Heart right ventricle (tissue), 16 donors: ENCODE data around the gene BAX. TPM values are rescaled to one million over a fixed set of nuclear protein-coding genes. Genes with fewer than 3 reads are reported as not detected.
A peak's percentile ranks its signal among the peaks of the same experiment; 100 is the strongest.

Source experiments
- ATAC-seq, 8 donors: fragments of 200-7000 bp; cut with Tn5 transposase; one replicate each; pipeline ENCODE4 v1.9.1; 2020; ENCODE audit warnings: mild to moderate bottlenecking in 8 of 8, moderate library complexity in 8 of 8, moderate number of reproducible peaks in 1 of 8
- DNase-seq, 2 donors: peaks; one replicate each; pipeline ENCODE4 v3.0.0-alpha.2; 2020
- H3K27ac ChIP-seq, 10 donors: fragments of 200-600 bp; sonication (generic) in 2 of 10; one replicate each; pipeline versions ENCODE4 v1.5.0 to v1.8.0; 2020 to 2022; ENCODE audit warnings: mild to moderate bottlenecking in 3 of 10
- H3K27me3 ChIP-seq, 7 donors: fragments of 200-600 bp; one replicate each; pipeline ENCODE4 v1.8.0; 2021 to 2022; ENCODE audit warnings: mild to moderate bottlenecking in 2 of 7
- H3K36me3 ChIP-seq, 9 donors: fragments of 200-600 bp; sonication (generic) in 1 of 9; one replicate each; pipeline versions ENCODE4 v1.5.0 to v1.8.0; 2020 to 2022; ENCODE audit warnings: mild to moderate bottlenecking in 2 of 9
- H3K4me1 ChIP-seq, 9 donors: fragments of 200-600 bp; sonication (generic) in 1 of 9; one replicate each; pipeline versions ENCODE4 v1.5.0 to v1.8.0; 2020 to 2022; ENCODE audit warnings: mild to moderate bottlenecking in 4 of 9
- H3K4me3 ChIP-seq, 10 donors: fragments of 200-600 bp; sonication (generic) in 2 of 10; one replicate each; pipeline versions ENCODE4 v1.5.0 to v1.8.0; 2020 to 2022; ENCODE audit warnings: mild to moderate bottlenecking in 7 of 10, moderate library complexity in 2 of 10
- H3K9me3 ChIP-seq, 11 donors: fragments of 200-600 bp in 10 of 11; sonication (generic) in 2 of 11; one replicate each; pipeline versions ENCODE4 v1.5.0 to v1.8.0; 2013 to 2022; ENCODE audit warnings: mild to moderate bottlenecking in 2 of 11, control low read depth in 1 of 11, moderate library complexity in 1 of 11
- WGBS, 2 donors: extraction: QIAGEN DNeasy Blood & Tissue Kit; methylation state at CpG; one replicate each; pipeline ENCODE4 v1.1.7; 2013; ENCODE audit warnings: inconsistent platforms in 1 of 2; 5-methylcytosine and 5-hydroxymethylcytosine counted together
- intact Hi-C, 10 donors: fragments of 100-400 bp; cut with DNase I; formaldehyde crosslinking; loops; one replicate each; pipeline versions ENCODE4 v1.11.1 to v1.14.2; 2022
- polyA plus RNA-seq, 2 donors: library from polyadenylated mRNA; stranded (reverse); fragments of 200-250 nt; gene quantifications; one replicate each; pipeline ENCODE4 v1.2.3, GENCODE V29; 2013
- total RNA-seq, 10 donors: library from RNA; stranded (reverse); fragmentation: NEBNext Ultra II Directional in 3 of 10; extraction: Animal tissue kit (Norgen Biotek cat#: 25700) in 3 of 10; gene quantifications; one replicate each; pipeline versions ENCODE4 v1.2.1 to v1.2.4, GENCODE V29; 2021 to 2023
- TF ChIP-seq, protein P1 (sequence below), 9 donors: fragments of 200-600 bp; sonication (generic) in 2 of 9; IDR thresholded peaks; one replicate each; pipeline versions ENCODE4 v1.5.0 to v1.8.0; 2021 to 2022; ENCODE audit warnings: antibody characterized with exemption in 9 of 9, mild to moderate bottlenecking in 5 of 9, moderate library complexity in 1 of 9
- donor health status: Arrhythmogenic right ventricular cardiomyopathy.
- donor health status: ischemic (EF 13 %, LVEDD 7.1; RV severe dilation, severe dysfunction).
- donor health status: healthy with polysubstance abuse.
- donor health status: DM: no; HTN: yes; CAD: no.
- donor health status: DM: no; HTN: no; CAD: no.
- donor health status: ischemic (EF 25% LVEDD 6.9; RV normal size, moderate dysfunction).
- donor health status: ischemic (EF 25% LVEDD 5.7; RV mildly dilated, moderate dysfunction).
- donor health status: healthy.
- donor health status: DM: yes; HTN: yes; CAD: no.
- donor health status: Ischemic cardiomyopathy.
- donor health status: ischemic (EF 35%, LVEDD 5.7; RV mildly dilated, moderate dysfunction).
- donor health status: nonischemic (EF 11% LVEDD 7.7; RV severe dilation, severe dysfunction).
- donor health status: DM: yes; HTN: yes; CAD: no.
- donor health status: PGD.
- donor health status: ischemic (EF 29% LVEDD 5.4; RV normal size, mild dysfunction).
- donor health status: nonischemic (EF 23%, LVEDD 6.1; RV moderate dilation, normal function).

Gene BAX
- total and polyA plus RNA-seq, 12 donors: 11.5 to 41.5 (median 19.5) TPM

DNA sequence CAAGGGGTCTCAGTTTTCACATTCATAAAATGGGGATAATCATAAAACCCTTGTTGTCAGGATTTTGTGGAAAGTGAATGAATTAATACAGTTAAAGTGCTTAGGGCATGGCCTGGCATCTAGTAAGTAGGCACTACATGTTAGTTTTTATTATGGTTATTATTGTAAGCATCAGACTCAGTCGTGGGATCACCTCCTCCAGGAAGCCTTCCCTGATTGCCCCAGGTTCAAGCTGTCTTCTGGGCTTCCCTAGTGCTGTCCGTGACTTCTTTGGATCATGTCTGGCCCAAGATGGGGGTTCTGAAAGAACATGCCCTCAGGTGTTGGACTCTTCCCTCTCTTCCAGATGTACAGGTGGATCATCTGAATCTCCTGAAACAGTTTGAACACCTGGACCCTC, 43.9 kb upstream of the BAX start:
- peaks cover 4 to 98% (median 67%) of the 10 kb centered on the region in 9 donors for H3K36me3 ChIP-seq
- peaks cover 0 to 23% (median 9%) of the 10 kb centered on the region in 9 donors for H3K4me1 ChIP-seq
- H3K9me3 ChIP-seq: no peaks in the 10 kb centered on the region
- H3K4me3 ChIP-seq: no peak overlapping the region
- intact Hi-C loops: no loop called here
- no peaks in the 10 kb centered on the region for H3K27me3 ChIP-seq
- TF ChIP-seq, protein P1, sequence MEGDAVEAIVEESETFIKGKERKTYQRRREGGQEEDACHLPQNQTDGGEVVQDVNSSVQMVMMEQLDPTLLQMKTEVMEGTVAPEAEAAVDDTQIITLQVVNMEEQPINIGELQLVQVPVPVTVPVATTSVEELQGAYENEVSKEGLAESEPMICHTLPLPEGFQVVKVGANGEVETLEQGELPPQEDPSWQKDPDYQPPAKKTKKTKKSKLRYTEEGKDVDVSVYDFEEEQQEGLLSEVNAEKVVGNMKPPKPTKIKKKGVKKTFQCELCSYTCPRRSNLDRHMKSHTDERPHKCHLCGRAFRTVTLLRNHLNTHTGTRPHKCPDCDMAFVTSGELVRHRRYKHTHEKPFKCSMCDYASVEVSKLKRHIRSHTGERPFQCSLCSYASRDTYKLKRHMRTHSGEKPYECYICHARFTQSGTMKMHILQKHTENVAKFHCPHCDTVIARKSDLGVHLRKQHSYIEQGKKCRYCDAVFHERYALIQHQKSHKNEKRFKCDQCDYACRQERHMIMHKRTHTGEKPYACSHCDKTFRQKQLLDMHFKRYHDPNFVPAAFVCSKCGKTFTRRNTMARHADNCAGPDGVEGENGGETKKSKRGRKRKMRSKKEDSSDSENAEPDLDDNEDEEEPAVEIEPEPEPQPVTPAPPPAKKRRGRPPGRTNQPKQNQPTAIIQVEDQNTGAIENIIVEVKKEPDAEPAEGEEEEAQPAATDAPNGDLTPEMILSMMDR (IDR thresholded peaks at IDR 0.05): no peak
- peak overlapping the region in 2 of 10 donors; percentile 1 to 30 for H3K27ac ChIP-seq
- 85 to 90% methylated on average over 2 of the region's 2 CpGs for WGBS, 2 donors
- DNase-seq (no peak), ATAC-seq (no peak)

DNA sequence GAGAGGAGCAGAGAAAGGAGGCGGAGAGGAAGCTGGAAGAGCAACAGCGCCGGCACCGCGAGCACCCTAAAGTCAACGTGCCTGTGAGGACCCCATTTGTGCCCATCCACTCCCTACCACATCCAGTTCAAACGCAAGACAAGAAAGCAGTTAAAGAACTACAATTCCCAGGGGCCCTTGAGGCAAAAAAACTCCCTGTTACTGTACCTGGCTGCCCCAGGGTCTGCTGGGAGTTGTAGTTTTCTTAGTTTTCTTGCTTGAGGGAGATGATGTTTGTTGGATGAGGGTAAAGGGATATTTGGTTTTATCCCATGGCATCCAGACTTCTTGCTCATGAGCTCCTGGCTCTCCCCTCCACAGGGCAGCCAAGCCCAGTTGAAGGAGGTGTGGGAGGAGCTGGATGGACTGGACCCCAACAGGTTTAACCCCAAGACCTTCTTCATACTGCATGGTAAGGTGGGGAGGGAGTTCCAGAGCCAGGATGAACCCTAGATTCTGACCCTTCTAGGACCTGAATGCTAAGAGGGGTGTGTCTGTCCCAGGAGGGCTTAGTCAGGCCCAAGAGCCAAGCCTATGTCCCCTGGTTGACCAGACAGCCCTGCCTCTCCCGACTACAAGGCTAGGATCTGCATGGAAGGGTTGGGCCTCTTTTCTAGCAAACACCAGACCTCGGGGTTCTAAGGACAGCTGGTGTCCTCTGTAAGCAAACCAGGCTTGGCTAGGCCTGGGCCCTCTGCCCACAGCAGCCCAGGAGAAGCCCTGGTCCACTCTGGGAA, 41.4 kb upstream of the BAX start:
- Histone ChIP-seq H3K9me3 (no peaks in the 10 kb centered on the region), H3K4me3 (no peak overlapping the region), H3K27me3 (no peaks in the 10 kb centered on the region), H3K27ac (no peak overlapping the region), H3K4me1 (peaks cover 0 to 18% (median 7%) of the 10 kb centered on the region in 9 donors), H3K36me3 (peaks cover 4 to 98% (median 71%) of the 10 kb centered on the region in 9 donors)
- TF ChIP-seq, protein P1 (IDR thresholded peaks at IDR 0.05): no peak
- intact Hi-C loops: no loop called here
- WGBS, 2 donors: 89 to 93% methylated on average over 9 of the region's 9 CpGs
- ATAC-seq (no peak), DNase-seq (no peak)

DNA sequence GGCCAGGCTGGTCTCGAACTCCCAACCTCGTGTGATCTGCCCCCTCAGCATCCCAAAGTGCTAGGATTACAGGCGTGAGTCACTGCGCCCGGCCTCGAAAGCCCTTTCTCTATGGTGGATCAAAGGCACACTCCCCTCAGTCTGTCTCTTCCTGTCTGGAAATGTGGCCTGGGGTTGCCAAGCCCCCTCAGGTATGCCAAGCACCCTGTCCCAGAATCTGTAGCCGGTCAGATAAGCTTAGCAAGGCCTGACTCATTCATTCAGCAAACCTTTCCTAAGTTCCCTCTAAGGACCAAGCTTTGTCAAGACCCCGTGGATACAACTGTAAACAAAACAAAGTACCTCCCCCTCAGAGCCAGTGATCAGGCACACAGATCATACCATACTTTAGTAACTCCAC, 40.5 kb upstream of the BAX start:
- Histone ChIP-seq H3K9me3 (no peaks in the 10 kb centered on the region), H3K36me3 (peaks cover 3 to 100% (median 72%) of the 10 kb centered on the region in 9 donors), H3K27ac (no peak overlapping the region), H3K4me3 (no peak overlapping the region), H3K27me3 (no peaks in the 10 kb centered on the region), H3K4me1 (peaks cover 0 to 14% (median 6%) of the 10 kb centered on the region in 9 donors)
- ATAC-seq (no peak), DNase-seq (no peak)
- WGBS, 2 donors: 88 to 95% methylated on average over 8 of the region's 8 CpGs
- intact Hi-C loops: no loop called here
- TF ChIP-seq, protein P1 (IDR thresholded peaks at IDR 0.05): no peak

DNA sequence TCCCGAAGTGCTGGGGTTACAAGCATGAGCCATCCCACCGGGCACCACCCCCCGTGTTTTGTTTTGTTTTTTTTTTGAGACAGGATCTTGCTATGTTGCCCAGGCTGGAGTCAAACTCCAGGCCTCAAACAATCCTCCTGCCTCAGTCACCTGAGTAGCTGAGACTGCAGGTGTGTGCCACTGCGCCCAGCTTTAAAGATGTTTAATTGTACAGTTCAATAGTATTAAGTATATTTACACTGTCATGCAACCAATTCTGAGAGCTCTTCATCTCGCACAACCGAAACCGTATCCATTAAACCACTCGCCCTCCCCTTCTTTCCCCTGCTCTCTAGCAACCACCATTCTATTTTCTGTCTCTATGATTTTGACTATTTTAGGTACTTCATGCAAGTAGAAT, 38.9 kb upstream of the BAX start:
- 87 to 88% methylated on average over 8 of the region's 8 CpGs for WGBS, 2 donors
- TF ChIP-seq, protein P1 (IDR thresholded peaks at IDR 0.05): no peak
- ATAC-seq: no peak
- H3K4me3 ChIP-seq: no peak overlapping the region
- peaks cover 0 to under 1% (median 0%) of the 10 kb centered on the region in 9 donors for H3K4me1 ChIP-seq
- no peaks in the 10 kb centered on the region for H3K27me3 ChIP-seq
- no peaks in the 10 kb centered on the region for H3K9me3 ChIP-seq
- no peak for DNase-seq
- no peak overlapping the region for H3K27ac ChIP-seq
- intact Hi-C loops: no loop called here
- peaks cover 0 to 100% (median 64%) of the 10 kb centered on the region in 9 donors for H3K36me3 ChIP-seq
